GM12878 (cell line): ENCODE measurements around the gene PIK3R5.

Experiments
- BHLHE40 ChIP-seq, 2 experiments: fragments of 450-650 bp in 1 of 2; IDR thresholded peaks; 2 replicates each; pipeline ENCODE4 v1.6.1; 2011 to 2017; ENCODE audit warnings: low read depth in 2 of 2, borderline replicate concordance in 1 of 2, improper control_type of control experiment in 1 of 2, low read length in 1 of 2, mild to moderate bottlenecking in 1 of 2
- SRF ChIP-seq, 2 experiments: IDR thresholded peaks; 2 replicates each; pipeline ENCODE4 v1.6.1; 2011; ENCODE audit warnings: low read depth in 2 of 2, low read length in 2 of 2, mild to moderate bottlenecking in 1 of 2, moderate library complexity in 1 of 2
- SUPT20H ChIP-seq: IDR thresholded peaks from 2 replicates; pipeline ENCODE4 v1.6.1; 2011; ENCODE audit warnings: low read depth, mild to moderate bottlenecking, low read length, moderate library complexity, borderline replicate concordance; ENCODE audit not compliant: control insufficient read depth
- TF ChIP-seq, protein P1 (sequence below), 3 experiments: IDR thresholded peaks in 2 of 3; conservative IDR thresholded peaks in 1 of 3; 2 replicates each; pipeline ENCODE4 v1.5.1; 2011; ENCODE audit warnings: low read depth in 3 of 3, low read length in 3 of 3, mild to moderate bottlenecking in 3 of 3, control low read depth in 2 of 3, moderate library complexity in 2 of 3, inconsistent platforms in 1 of 3, mixed read lengths in 1 of 3; ENCODE audit not compliant: control insufficient read depth in 2 of 3, insufficient read depth in 1 of 3; ENCODE audit errors: extremely low read depth in 1 of 3
- TF ChIP-seq, protein P2 (sequence below): fragments of 450-650 bp; IDR thresholded peaks from 2 replicates; pipeline ENCODE4 v1.6.1; 2017; ENCODE audit warnings: mild to moderate bottlenecking, moderate library complexity
- TF ChIP-seq, protein P3 (sequence below): IDR thresholded peaks from 2 replicates; pipeline ENCODE4 v1.6.1; 2012; ENCODE audit warnings: low read depth, low read length, improper control_type of control experiment
- TF ChIP-seq, protein P4 (sequence below): fragments of 450-650 bp; formaldehyde crosslinking; IDR thresholded peaks from 2 replicates; pipeline ENCODE4 v1.4.0; 2020; ENCODE audit warnings: mild to moderate bottlenecking, moderate library complexity

DNA sequence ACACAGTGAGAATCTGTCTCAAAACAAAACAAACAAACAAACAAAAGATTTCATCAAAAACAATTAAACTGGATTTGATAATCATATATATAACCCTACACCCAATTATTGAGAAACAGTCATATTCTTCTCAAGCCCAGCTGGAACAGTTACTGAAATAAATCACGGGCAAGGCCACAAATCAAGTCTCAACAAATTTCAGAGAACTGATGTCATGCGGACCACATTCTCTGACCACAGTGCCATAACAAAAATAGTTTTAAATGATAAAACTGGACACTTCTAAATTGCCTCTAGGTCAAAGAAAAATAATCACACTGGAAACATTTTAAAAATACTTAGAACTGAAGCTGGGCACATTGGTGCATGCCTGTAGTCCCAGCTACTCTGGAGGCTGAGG lies 15.9 kb upstream of the PIK3R5 start:
- TF ChIP-seq, protein P1, sequence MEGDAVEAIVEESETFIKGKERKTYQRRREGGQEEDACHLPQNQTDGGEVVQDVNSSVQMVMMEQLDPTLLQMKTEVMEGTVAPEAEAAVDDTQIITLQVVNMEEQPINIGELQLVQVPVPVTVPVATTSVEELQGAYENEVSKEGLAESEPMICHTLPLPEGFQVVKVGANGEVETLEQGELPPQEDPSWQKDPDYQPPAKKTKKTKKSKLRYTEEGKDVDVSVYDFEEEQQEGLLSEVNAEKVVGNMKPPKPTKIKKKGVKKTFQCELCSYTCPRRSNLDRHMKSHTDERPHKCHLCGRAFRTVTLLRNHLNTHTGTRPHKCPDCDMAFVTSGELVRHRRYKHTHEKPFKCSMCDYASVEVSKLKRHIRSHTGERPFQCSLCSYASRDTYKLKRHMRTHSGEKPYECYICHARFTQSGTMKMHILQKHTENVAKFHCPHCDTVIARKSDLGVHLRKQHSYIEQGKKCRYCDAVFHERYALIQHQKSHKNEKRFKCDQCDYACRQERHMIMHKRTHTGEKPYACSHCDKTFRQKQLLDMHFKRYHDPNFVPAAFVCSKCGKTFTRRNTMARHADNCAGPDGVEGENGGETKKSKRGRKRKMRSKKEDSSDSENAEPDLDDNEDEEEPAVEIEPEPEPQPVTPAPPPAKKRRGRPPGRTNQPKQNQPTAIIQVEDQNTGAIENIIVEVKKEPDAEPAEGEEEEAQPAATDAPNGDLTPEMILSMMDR (IDR thresholded peaks at IDR 0.05 in 2 of 3, conservative IDR thresholded peaks at IDR 0.05 in 1 of 3; ENCODE audit: control insufficient read depth in 2 of 3, extremely low read depth in 1 of 3, insufficient read depth in 1 of 3, low read depth in 3 of 3, low read length in 3 of 3) = no peak
- TF ChIP-seq, protein P2, sequence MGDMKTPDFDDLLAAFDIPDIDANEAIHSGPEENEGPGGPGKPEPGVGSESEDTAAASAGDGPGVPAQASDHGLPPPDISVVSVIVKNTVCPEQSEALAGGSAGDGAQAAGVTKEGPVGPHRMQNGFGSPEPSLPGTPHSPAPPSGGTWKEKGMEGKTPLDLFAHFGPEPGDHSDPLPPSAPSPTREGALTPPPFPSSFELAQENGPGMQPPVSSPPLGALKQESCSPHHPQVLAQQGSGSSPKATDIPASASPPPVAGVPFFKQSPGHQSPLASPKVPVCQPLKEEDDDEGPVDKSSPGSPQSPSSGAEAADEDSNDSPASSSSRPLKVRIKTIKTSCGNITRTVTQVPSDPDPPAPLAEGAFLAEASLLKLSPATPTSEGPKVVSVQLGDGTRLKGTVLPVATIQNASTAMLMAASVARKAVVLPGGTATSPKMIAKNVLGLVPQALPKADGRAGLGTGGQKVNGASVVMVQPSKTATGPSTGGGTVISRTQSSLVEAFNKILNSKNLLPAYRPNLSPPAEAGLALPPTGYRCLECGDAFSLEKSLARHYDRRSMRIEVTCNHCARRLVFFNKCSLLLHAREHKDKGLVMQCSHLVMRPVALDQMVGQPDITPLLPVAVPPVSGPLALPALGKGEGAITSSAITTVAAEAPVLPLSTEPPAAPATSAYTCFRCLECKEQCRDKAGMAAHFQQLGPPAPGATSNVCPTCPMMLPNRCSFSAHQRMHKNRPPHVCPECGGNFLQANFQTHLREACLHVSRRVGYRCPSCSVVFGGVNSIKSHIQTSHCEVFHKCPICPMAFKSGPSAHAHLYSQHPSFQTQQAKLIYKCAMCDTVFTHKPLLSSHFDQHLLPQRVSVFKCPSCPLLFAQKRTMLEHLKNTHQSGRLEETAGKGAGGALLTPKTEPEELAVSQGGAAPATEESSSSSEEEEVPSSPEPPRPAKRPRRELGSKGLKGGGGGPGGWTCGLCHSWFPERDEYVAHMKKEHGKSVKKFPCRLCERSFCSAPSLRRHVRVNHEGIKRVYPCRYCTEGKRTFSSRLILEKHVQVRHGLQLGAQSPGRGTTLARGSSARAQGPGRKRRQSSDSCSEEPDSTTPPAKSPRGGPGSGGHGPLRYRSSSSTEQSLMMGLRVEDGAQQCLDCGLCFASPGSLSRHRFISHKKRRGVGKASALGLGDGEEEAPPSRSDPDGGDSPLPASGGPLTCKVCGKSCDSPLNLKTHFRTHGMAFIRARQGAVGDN = no peak
- TF ChIP-seq, protein P3, sequence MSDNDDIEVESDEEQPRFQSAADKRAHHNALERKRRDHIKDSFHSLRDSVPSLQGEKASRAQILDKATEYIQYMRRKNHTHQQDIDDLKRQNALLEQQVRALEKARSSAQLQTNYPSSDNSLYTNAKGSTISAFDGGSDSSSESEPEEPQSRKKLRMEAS = no peak
- TF ChIP-seq SRF (IDR thresholded peaks at IDR 0.05; ENCODE audit: low read depth in 2 of 2, low read length in 2 of 2) (no peak), BHLHE40 (IDR thresholded peaks at IDR 0.05; ENCODE audit: borderline replicate concordance in 1 of 2, low read depth in 2 of 2, low read length in 1 of 2) (peak; percentile 29 to 48; a peak in 1 of 4 replicates), SUPT20H (no peak)
- TF ChIP-seq, protein P4, sequence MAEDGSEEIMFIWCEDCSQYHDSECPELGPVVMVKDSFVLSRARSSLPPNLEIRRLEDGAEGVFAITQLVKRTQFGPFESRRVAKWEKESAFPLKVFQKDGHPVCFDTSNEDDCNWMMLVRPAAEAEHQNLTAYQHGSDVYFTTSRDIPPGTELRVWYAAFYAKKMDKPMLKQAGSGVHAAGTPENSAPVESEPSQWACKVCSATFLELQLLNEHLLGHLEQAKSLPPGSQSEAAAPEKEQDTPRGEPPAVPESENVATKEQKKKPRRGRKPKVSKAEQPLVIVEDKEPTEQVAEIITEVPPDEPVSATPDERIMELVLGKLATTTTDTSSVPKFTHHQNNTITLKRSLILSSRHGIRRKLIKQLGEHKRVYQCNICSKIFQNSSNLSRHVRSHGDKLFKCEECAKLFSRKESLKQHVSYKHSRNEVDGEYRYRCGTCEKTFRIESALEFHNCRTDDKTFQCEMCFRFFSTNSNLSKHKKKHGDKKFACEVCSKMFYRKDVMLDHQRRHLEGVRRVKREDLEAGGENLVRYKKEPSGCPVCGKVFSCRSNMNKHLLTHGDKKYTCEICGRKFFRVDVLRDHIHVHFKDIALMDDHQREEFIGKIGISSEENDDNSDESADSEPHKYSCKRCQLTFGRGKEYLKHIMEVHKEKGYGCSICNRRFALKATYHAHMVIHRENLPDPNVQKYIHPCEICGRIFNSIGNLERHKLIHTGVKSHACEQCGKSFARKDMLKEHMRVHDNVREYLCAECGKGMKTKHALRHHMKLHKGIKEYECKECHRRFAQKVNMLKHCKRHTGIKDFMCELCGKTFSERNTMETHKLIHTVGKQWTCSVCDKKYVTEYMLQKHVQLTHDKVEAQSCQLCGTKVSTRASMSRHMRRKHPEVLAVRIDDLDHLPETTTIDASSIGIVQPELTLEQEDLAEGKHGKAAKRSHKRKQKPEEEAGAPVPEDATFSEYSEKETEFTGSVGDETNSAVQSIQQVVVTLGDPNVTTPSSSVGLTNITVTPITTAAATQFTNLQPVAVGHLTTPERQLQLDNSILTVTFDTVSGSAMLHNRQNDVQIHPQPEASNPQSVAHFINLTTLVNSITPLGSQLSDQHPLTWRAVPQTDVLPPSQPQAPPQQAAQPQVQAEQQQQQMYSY (CRISPR knock-in tag) = no peak
